Hepatocyte (in vitro differentiated cells): ENCODE data around the gene TMEM31. TPM values are rescaled to one million over a fixed set of nuclear protein-coding genes. Genes with fewer than 3 reads are reported as not detected.

Experiments used
- DNase-seq: peaks from one replicate; pipeline ENCODE4 v3.0.0-alpha.2; 2016; ENCODE audit warnings: low spot score
- H2AFZ ChIP-seq: fragments of 200-600 bp; sonication (generic); 2 replicates; pipeline ENCODE4 v1.6.0; 2016; ENCODE audit warnings: antibody characterized with exemption, mild to moderate bottlenecking
- H3K27ac ChIP-seq: fragments of 200-600 bp; sonication (generic); 2 replicates; pipeline ENCODE4 v1.5.1; 2016; ENCODE audit warnings: mild to moderate bottlenecking
- H3K27me3 ChIP-seq: fragments of 200-600 bp; sonication (generic); 2 replicates; pipeline ENCODE4 v1.6.1; 2016
- H3K36me3 ChIP-seq: fragments of 200-600 bp; sonication (generic); replicated peaks from 2 replicates; pipeline ENCODE4 v1.5.1; 2016; ENCODE audit warnings: low read depth; ENCODE audit not compliant: insufficient read depth
- H3K4me1 ChIP-seq: fragments of 200-600 bp; sonication (generic); 2 replicates; pipeline ENCODE4 v1.5.1; 2016; ENCODE audit warnings: mild to moderate bottlenecking, moderate library complexity; ENCODE audit not compliant: insufficient read depth
- H3K4me2 ChIP-seq: fragments of 200-600 bp; sonication (generic); 2 replicates; pipeline ENCODE4 v1.6.0; 2016
- H3K4me3 ChIP-seq: fragments of 200-600 bp; sonication (generic); 2 replicates; pipeline ENCODE4 v1.5.1; 2016; ENCODE audit warnings: mild to moderate bottlenecking
- H3K79me2 ChIP-seq: fragments of 200-600 bp; sonication (generic); 2 replicates; pipeline ENCODE4 v1.6.0; 2017; ENCODE audit warnings: mild to moderate bottlenecking
- H3K9me2 ChIP-seq: fragments of 200-600 bp; sonication (generic); replicated peaks from 2 replicates; pipeline ENCODE4 v1.6.0; 2017; ENCODE audit warnings: mild to moderate bottlenecking; ENCODE audit not compliant: insufficient read depth
- H3K9me3 ChIP-seq: fragments of 200-600 bp; sonication (generic); 2 replicates; pipeline ENCODE4 v1.5.1; 2016; ENCODE audit warnings: low read depth, mild to moderate bottlenecking
- H4K20me1 ChIP-seq: fragments of 200-600 bp; sonication (generic); 2 replicates; pipeline ENCODE4 v1.6.0; 2016; ENCODE audit warnings: mild to moderate bottlenecking; ENCODE audit not compliant: insufficient read depth, poor library complexity, severe bottlenecking
- EZH2 ChIP-seq: fragments of 200-600 bp; sonication (generic); IDR thresholded peaks from 2 replicates; pipeline ENCODE4 v1.6.1; 2016; ENCODE audit warnings: antibody characterized with exemption, mild to moderate bottlenecking, borderline replicate concordance
- EZH2phosphoT487 ChIP-seq: fragments of 200-600 bp; sonication (generic); IDR thresholded peaks from one replicate; pipeline ENCODE4 v1.6.1; 2018; ENCODE audit warnings: antibody characterized with exemption, mild to moderate bottlenecking, low read depth, moderate library complexity; ENCODE audit not compliant: unreplicated experiment, severe bottlenecking
- WGBS: methylation state at CpG from one replicate; pipeline ENCODE4 v1.1.6; 2016; ENCODE audit warnings: low lambda C conversion rate; ENCODE audit errors: missing lambda C conversion rate; 5-methylcytosine and 5-hydroxymethylcytosine counted together
- polyA plus RNA-seq: library from polyadenylated mRNA; unstranded; fragments of >200 nt; fragmentation: Nextera tagmentation; extraction: Ambion mirVana; gene quantifications from 2 replicates; pipeline ENCODE4 v1.2.1, GENCODE V29; 2016
- total RNA-seq: library from RNA; depleted of rRNA; stranded (reverse); fragments of >200 nt; gene quantifications from 2 replicates; pipeline ENCODE4 v1.2.3, GENCODE V29; 2014
- TF ChIP-seq, protein P1 (sequence below): fragments of 200-600 bp; sonication (generic); IDR thresholded peaks from 2 replicates; pipeline ENCODE4 v1.5.1; 2016; ENCODE audit warnings: antibody characterized with exemption, mild to moderate bottlenecking; ENCODE audit not compliant: poor library complexity

The TMEM31 gene
- total and polyA plus RNA-seq, 2 experiments from 2014 or later: 1.1 TPM; not detected in 1

DNA sequence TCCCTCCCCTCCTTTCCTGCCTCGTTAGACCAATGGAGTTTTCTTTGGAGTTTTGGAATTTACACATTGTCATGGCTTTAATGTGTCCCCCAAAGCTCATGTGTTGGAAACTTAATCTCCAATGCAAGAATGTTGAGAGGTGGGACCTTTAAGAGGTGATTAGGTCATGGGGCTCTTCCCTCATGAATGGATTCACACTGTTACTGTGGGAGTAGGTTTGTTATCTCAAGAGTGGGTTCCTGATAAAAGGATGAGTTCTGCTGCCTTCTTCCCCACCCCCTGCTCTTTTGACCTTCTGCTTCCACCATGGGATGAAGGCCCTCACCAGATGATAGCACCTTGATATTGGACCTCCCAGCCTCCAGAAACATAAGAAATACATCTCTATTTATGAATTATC, 41.0 kb upstream of the TMEM31 start:
- Histone ChIP-seq H3K79me2 (no peaks in the 10 kb centered on the region), H3K36me3 (no peaks in the 10 kb centered on the region), H3K4me3 (no peak overlapping the region), H3K9me3 (no peaks in the 10 kb centered on the region), H3K27ac (no peak overlapping the region), H3K4me2 (no peak overlapping the region), H2AFZ (no peak overlapping the region), H4K20me1 (no peaks in the 10 kb centered on the region), H3K9me2 (no peaks in the 10 kb centered on the region), H3K27me3 (no peaks in the 10 kb centered on the region), H3K4me1 (no peaks in the 10 kb centered on the region)
- WGBS: 67% methylated on average over 1 of the region's 1 CpG
- DNase-seq: no peak
- TF ChIP-seq EZH2phosphoT487 (no peak), EZH2 (no peak)
- TF ChIP-seq, protein P1, sequence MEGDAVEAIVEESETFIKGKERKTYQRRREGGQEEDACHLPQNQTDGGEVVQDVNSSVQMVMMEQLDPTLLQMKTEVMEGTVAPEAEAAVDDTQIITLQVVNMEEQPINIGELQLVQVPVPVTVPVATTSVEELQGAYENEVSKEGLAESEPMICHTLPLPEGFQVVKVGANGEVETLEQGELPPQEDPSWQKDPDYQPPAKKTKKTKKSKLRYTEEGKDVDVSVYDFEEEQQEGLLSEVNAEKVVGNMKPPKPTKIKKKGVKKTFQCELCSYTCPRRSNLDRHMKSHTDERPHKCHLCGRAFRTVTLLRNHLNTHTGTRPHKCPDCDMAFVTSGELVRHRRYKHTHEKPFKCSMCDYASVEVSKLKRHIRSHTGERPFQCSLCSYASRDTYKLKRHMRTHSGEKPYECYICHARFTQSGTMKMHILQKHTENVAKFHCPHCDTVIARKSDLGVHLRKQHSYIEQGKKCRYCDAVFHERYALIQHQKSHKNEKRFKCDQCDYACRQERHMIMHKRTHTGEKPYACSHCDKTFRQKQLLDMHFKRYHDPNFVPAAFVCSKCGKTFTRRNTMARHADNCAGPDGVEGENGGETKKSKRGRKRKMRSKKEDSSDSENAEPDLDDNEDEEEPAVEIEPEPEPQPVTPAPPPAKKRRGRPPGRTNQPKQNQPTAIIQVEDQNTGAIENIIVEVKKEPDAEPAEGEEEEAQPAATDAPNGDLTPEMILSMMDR: no peak

DNA sequence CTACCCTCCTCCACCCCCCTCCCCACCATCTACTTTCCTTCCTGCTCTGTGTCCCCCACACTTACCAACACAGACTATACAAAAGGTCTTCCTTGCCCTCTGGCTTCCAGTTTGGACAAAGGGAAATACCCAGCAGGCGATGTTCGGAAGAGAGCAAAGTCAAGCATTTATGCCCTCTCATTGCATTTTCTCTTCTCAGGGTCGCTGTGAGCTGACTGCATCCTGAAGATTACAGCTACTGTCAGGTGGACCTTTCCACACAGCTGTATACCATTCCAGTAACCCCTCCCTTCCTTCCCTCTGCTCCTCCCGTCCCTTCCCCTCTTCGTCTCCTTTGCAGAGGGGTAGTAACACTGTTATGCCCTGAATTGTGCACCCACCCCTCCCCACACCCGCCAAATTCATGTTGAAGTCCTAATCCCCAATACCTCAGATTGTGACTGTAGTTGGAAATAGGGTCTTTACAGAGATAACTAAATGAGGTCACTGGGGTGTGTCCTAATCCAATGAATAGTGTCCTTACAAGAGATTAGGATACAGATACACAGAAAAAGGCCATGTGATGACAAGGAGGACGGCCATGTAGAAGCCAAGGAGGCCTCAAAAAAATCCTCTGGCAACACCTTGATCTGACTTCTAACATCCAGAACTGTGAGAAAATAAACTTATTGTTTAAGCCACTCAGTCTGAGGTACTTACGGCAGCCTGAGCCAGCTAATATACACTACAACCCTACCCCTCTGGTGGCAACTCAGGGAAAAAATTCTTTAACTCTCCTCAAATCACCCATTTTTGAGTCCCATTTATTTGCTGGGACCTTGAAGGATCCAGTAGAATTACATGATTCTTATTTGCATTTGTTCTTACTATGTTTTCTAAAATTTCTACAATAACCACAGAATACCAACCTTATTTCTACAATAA, 35.9 kb upstream of the TMEM31 start:
- Histone ChIP-seq H2AFZ (no peak overlapping the region), H3K9me3 (no peaks in the 10 kb centered on the region), H3K4me3 (no peak overlapping the region), H3K9me2 (no peaks in the 10 kb centered on the region), H3K27ac (peak overlapping the region; percentile 30), H4K20me1 (peaks cover 38% of the 10 kb centered on the region), H3K36me3 (no peaks in the 10 kb centered on the region), H3K79me2 (peaks cover 2% of the 10 kb centered on the region), H3K4me1 (no peaks in the 10 kb centered on the region), H3K4me2 (no peak overlapping the region), H3K27me3 (no peaks in the 10 kb centered on the region)
- TF ChIP-seq, protein P1: no peak
- TF ChIP-seq EZH2 (no peak), EZH2phosphoT487 (no peak)
- no peak for DNase-seq
- WGBS: 79% methylated on average over 8 of the region's 8 CpGs

DNA sequence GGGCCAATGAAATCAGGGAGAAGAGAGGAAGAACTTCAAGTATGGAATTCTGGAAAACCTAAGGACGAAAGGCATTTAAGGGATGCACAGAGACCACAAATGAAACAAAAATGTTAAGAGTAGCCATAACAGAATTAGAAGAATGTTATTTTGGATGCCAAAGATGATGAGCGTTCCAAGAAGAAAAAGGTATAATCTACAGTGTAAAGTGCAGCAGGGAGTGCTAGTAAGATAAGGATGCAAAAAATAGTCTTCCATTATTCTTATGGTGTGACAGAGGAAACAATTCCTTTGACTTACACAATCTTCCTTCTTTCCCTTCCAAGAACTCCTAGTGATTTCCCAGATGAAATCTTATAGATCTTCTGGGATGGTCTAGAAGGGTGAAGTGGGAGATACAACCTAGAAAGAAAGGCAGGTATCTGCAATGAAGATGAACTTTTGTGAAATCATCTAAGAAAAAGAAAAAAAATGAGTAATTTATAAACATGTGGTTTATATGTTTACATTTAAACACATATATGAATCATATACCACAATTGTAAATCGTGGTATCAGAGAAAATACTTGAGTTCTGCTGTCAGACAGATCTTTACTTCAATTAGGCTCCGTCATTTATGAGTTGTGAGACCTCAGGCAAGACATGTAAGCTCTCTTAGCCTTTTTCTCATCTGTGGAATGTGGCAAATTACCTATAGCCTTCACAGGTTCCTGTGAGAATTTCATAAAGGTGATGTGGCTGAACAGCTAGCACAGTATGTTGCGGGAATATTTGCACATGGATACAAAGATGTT, 32.3 kb upstream of the TMEM31 start:
- Histone ChIP-seq H3K27ac (no peak overlapping the region), H3K4me2 (no peak overlapping the region), H3K79me2 (peaks cover 25% of the 10 kb centered on the region), H3K4me3 (no peak overlapping the region), H3K36me3 (peaks cover 5% of the 10 kb centered on the region), H3K9me2 (no peaks in the 10 kb centered on the region), H3K27me3 (no peaks in the 10 kb centered on the region), H2AFZ (no peak overlapping the region), H3K9me3 (no peaks in the 10 kb centered on the region), H4K20me1 (peaks cover 70% of the 10 kb centered on the region), H3K4me1 (peaks cover under 1% of the 10 kb centered on the region)
- no peak for DNase-seq
- no peak for TF ChIP-seq EZH2phosphoT487
- TF ChIP-seq EZH2: no peak
- TF ChIP-seq, protein P1: no peak
- WGBS: 94% methylated on average over 5 of the region's 5 CpGs
